ENCODE measurements around the gene ANKS1B.

The ANKS1B gene

GRCh38 chr12:99552022-99552421 lies 432.7 kb downstream of the ANKS1B start:
- no peak for DNase-seq

- no peak for DNase-seq
Measured at GRCh38 chr12:99549651-99550050, 435.1 kb downstream of the ANKS1B start.

- DNase-seq, result no peak
Measured at GRCh38 chr12:99549196-99549595, 435.5 kb downstream of the ANKS1B start.

- no peak for DNase-seq
Measured at GRCh38 chr12:99544457-99544856, 440.3 kb downstream of the ANKS1B start.

- no peak for DNase-seq
Measured at GRCh38 chr12:99529966-99530365, 454.8 kb downstream of the ANKS1B start.

GRCh38 chr12:99528478-99528877 lies 456.3 kb downstream of the ANKS1B start:
- DNase-seq, result no peak

- DNase-seq, result no peak
Measured at GRCh38 chr12:99523853-99524252, 460.9 kb downstream of the ANKS1B start.

- no peak for DNase-seq
Measured at GRCh38 chr12:99522456-99522855, 462.3 kb downstream of the ANKS1B start.

GRCh38 chr12:99521664-99522063 lies 463.1 kb downstream of the ANKS1B start:
- no peak for DNase-seq

GRCh38 chr12:99513066-99513465 lies 471.7 kb downstream of the ANKS1B start:
- DNase-seq, result no peak

- DNase-seq, result no peak
Measured at GRCh38 chr12:99505805-99506204, 478.9 kb downstream of the ANKS1B start.

- DNase-seq, result no peak
Measured at GRCh38 chr12:99498756-99499155, 486.0 kb downstream of the ANKS1B start.

GRCh38 chr12:99495799-99496198 lies 488.9 kb downstream of the ANKS1B start:
- DNase-seq, result no peak

GRCh38 chr12:99493197-99493596 lies 491.5 kb downstream of the ANKS1B start:
- no peak for DNase-seq

- DNase-seq, result no peak
Measured at GRCh38 chr12:99486277-99486676, 498.5 kb downstream of the ANKS1B start.

GRCh38 chr12:99479149-99479548 lies 505.6 kb downstream of the ANKS1B start:
- no peak for DNase-seq

- DNase-seq, result no peak
Measured at GRCh38 chr12:99476956-99477355, 507.8 kb downstream of the ANKS1B start.

GRCh38 chr12:99455350-99456035 lies 529.2 kb downstream of the ANKS1B start:
- no peak for DNase-seq

GRCh38 chr12:99454539-99455172 lies 530.1 kb downstream of the ANKS1B start:
- no peak for DNase-seq

- no peak for DNase-seq
Measured at GRCh38 chr12:99453836-99454538, 530.7 kb downstream of the ANKS1B start.

GRCh38 chr12:99450036-99450630 lies 534.6 kb downstream of the ANKS1B start:
- no peak for DNase-seq

- no peak for DNase-seq
Measured at GRCh38 chr12:99444859-99445316, 539.8 kb downstream of the ANKS1B start.

- DNase-seq, result no peak
Measured at GRCh38 chr12:99442758-99443157, 542.0 kb downstream of the ANKS1B start.

- DNase-seq, result no peak
Measured at GRCh38 chr12:99439399-99439798, 545.3 kb downstream of the ANKS1B start.

Measured in activated CD4-positive, alpha-beta T cell treated with anti-CD3 and anti-CD28 coated beads for 48 hours (primary cell).